Lower leg skin (tissue), 3 donors: ENCODE data around the gene GGACT.

Experiments used
- POLR2A ChIP-seq, 2 donors: fragments of 450-650 bp; IDR thresholded peaks; one replicate each; pipeline ENCODE4 v1.6.1; 2016 to 2017; ENCODE audit warnings: antibody characterized with exemption in 2 of 2, mild to moderate bottlenecking in 1 of 2, moderate library complexity in 1 of 2
- TF ChIP-seq, protein P1 (sequence below), 3 donors: fragments of 450-650 bp; IDR thresholded peaks; one replicate each; pipeline ENCODE4 v1.5.1; 2016; ENCODE audit warnings: antibody characterized with exemption in 3 of 3, mild to moderate bottlenecking in 3 of 3, moderate library complexity in 2 of 3

DNA sequence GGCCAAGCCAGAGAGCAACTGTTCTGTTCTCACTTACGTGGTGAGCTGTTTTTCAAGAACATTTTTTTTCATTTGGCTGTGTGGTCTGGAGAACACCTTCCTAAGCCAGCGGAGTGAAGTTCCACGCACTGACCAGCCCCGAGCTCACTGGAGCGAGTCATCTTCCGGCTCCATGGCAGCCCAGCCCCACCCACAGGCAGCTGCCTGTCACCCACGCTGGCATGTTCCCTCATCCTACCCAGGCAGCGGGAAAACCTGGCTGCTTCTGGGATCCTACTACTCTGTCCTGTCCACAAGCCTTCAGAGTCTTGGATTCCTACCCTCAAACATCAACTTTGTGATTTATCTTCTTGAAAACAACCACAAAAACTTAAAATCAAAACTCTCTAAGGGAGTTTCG lies 76.2 kb downstream of the GGACT start:
- no peak for TF ChIP-seq POLR2A (IDR thresholded peaks at IDR 0.05)
- TF ChIP-seq, protein P1, sequence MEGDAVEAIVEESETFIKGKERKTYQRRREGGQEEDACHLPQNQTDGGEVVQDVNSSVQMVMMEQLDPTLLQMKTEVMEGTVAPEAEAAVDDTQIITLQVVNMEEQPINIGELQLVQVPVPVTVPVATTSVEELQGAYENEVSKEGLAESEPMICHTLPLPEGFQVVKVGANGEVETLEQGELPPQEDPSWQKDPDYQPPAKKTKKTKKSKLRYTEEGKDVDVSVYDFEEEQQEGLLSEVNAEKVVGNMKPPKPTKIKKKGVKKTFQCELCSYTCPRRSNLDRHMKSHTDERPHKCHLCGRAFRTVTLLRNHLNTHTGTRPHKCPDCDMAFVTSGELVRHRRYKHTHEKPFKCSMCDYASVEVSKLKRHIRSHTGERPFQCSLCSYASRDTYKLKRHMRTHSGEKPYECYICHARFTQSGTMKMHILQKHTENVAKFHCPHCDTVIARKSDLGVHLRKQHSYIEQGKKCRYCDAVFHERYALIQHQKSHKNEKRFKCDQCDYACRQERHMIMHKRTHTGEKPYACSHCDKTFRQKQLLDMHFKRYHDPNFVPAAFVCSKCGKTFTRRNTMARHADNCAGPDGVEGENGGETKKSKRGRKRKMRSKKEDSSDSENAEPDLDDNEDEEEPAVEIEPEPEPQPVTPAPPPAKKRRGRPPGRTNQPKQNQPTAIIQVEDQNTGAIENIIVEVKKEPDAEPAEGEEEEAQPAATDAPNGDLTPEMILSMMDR (IDR thresholded peaks at IDR 0.05) = no peak
